SK-N-SH (cell line): ENCODE data around the gene ZDHHC8. TPM values are rescaled to one million over a fixed set of nuclear protein-coding genes. Genes with fewer than 3 reads are reported as not detected.

Source experiments
- CTCF ChIA-PET: fragments of 300-600, 350-600 bp; formaldehyde crosslinking; extraction: SDS; loops from one replicate; lab custom pipeline; 2021; lab: Yijun Ruan, JAX
- POLR2A ChIA-PET: fragments of 350-600 bp; sonication (Branson Sonifier 250); formaldehyde crosslinking; extraction: SDS; loops from one replicate; lab custom pipeline; 2020; ENCODE audit warnings: antibody characterized with exemption, inconsistent platforms; lab: Yijun Ruan, JAX
- DNase-seq: peaks from one replicate; pipeline ENCODE4 v3.0.0; 2012
- H2AFZ ChIP-seq: fragments of 200-600 bp; sonication (generic); 2 replicates; pipeline ENCODE4 v1.8.1; 2016; ENCODE audit warnings: antibody characterized with exemption, mild to moderate bottlenecking, low read depth
- H3F3A ChIP-seq: fragments of 200-600 bp; sonication (generic); replicated peaks from 2 replicates; pipeline ENCODE3; 2016; ENCODE audit warnings: antibody characterized with exemption, mild to moderate bottlenecking; ENCODE audit not compliant: insufficient read depth
- H3K27ac ChIP-seq, 2 experiments: fragments of 200-500 bp in 1 of 2; fragments of 200-600 bp in 1 of 2; sonication (Bioruptor generic) in 1 of 2; sonication (generic), shearing (Covaris generic) in 1 of 2; 2 replicates each; pipeline versions ENCODE4 v1.5.1 to v1.6.1; 2014 to 2016; ENCODE audit warnings: low read depth in 2 of 2, inconsistent platforms in 1 of 2, low read length in 1 of 2, mild to moderate bottlenecking in 1 of 2, mixed read lengths in 1 of 2
- H3K27me3 ChIP-seq: fragments of 200-600 bp; sonication (generic), shearing (Covaris generic); 2 replicates; pipeline ENCODE4 v1.6.1; 2016; ENCODE audit warnings: mixed run types; ENCODE audit not compliant: insufficient read depth
- H3K36me3 ChIP-seq, 2 experiments: fragments of 200-500 bp in 1 of 2; fragments of 200-600 bp in 1 of 2; sonication (Bioruptor generic) in 1 of 2; sonication (generic) in 1 of 2; replicated peaks in 1 of 2; 2 replicates each; pipeline versions ENCODE3 to v1.5.1; 2014 to 2016; ENCODE audit warnings: low read length in 1 of 2, mild to moderate bottlenecking in 1 of 2; ENCODE audit not compliant: insufficient read depth in 2 of 2, control insufficient read depth in 1 of 2
- H3K4me1 ChIP-seq, 2 experiments: fragments of 200-500 bp in 1 of 2; fragments of 200-600 bp in 1 of 2; sonication (Bioruptor generic) in 1 of 2; sonication (generic), shearing (Covaris generic) in 1 of 2; 2 replicates each; pipeline versions ENCODE4 v1.5.1 to v1.6.1; 2014 to 2016; ENCODE audit warnings: low read depth in 1 of 2, low read length in 1 of 2, mixed run types in 1 of 2; ENCODE audit not compliant: insufficient read depth in 2 of 2, control insufficient read depth in 1 of 2
- H3K4me2 ChIP-seq: fragments of 200-600 bp; sonication (generic), shearing (Covaris generic); 2 replicates; pipeline ENCODE4 v1.6.1; 2017; ENCODE audit warnings: mixed run types
- H3K4me3 ChIP-seq, 2 experiments: fragments of 200-500 bp in 1 of 2; fragments of 200-600 bp in 1 of 2; sonication (Bioruptor generic) in 1 of 2; sonication (generic), shearing (Covaris generic) in 1 of 2; 2 replicates each; pipeline versions ENCODE4 v1.5.1 to v1.8.1; 2014 to 2016; ENCODE audit warnings: low read depth in 2 of 2, inconsistent platforms in 1 of 2, low read length in 1 of 2, mild to moderate bottlenecking in 1 of 2, mixed read lengths in 1 of 2, moderate library complexity in 1 of 2
- H3K79me2 ChIP-seq: fragments of 200-600 bp; sonication (generic); 2 replicates; pipeline ENCODE4 v1.8.1; 2017; ENCODE audit warnings: mild to moderate bottlenecking; ENCODE audit not compliant: insufficient read depth
- H3K9ac ChIP-seq: fragments of 200-600 bp; sonication (generic); 2 replicates; pipeline ENCODE4 v1.6.1; 2017; ENCODE audit warnings: mixed run types
- H3K9me2 ChIP-seq: fragments of 200-600 bp; sonication (generic); 2 replicates; pipeline ENCODE4 v1.6.1; 2017; ENCODE audit warnings: mixed run types
- H3K9me3 ChIP-seq: fragments of 200-600 bp; sonication (generic); 2 replicates; pipeline ENCODE4 v1.6.1; 2017; ENCODE audit warnings: mixed run types, mild to moderate bottlenecking, moderate library complexity
- H4K20me1 ChIP-seq: fragments of 200-600 bp; sonication (generic); 2 replicates; pipeline ENCODE4 v1.6.1; 2017; ENCODE audit warnings: mild to moderate bottlenecking, mixed run types; ENCODE audit not compliant: insufficient read depth
- CHD2 ChIP-seq: fragments of 150-350 bp; IDR thresholded peaks from 2 replicates; pipeline ENCODE4 v1.6.1; 2018; ENCODE audit warnings: low read length; ENCODE audit not compliant: partially characterized antibody
- ELF1 ChIP-seq: IDR thresholded peaks from 2 replicates; pipeline ENCODE4 v1.4.0; 2012
- EP300 ChIP-seq, 2 experiments: IDR thresholded peaks; 2 replicates each; pipeline versions ENCODE4 v1.4.0 to v1.6.1; 2012; ENCODE audit warnings: borderline replicate concordance in 1 of 2, low read depth in 1 of 2, low read length in 1 of 2
- EZH2phosphoT487 ChIP-seq: fragments of 200-600 bp; sonication (generic); IDR thresholded peaks from 2 replicates; pipeline ENCODE4 v1.6.1; 2017; ENCODE audit warnings: low read depth, mixed run types, mild to moderate bottlenecking, antibody characterized with exemption, moderate library complexity, borderline replicate concordance
- FOXJ3 ChIP-seq: sonication (generic); formaldehyde crosslinking; IDR thresholded peaks from 2 replicates; pipeline ENCODE4 v1.5.1; 2020; ENCODE audit warnings: mild to moderate bottlenecking, missing genetic modification reagents
- GATA2 ChIP-seq: sonication (generic); formaldehyde crosslinking; IDR thresholded peaks from 2 replicates; pipeline ENCODE4 v1.5.0; 2020; ENCODE audit warnings: mild to moderate bottlenecking, missing genetic modification reagents
- JUND ChIP-seq: IDR thresholded peaks from 2 replicates; pipeline ENCODE4 v1.4.0; 2012
- MAX ChIP-seq: IDR thresholded peaks from 2 replicates; pipeline ENCODE4 v1.4.0; 2012; ENCODE audit warnings: low read depth
- NFIC ChIP-seq: IDR thresholded peaks from 2 replicates; pipeline ENCODE4 v1.4.0; 2012; ENCODE audit warnings: borderline replicate concordance
- NRF1 ChIP-seq: IDR thresholded peaks from 2 replicates; pipeline ENCODE4 v1.6.1; 2012; ENCODE audit warnings: low read depth, mild to moderate bottlenecking, low read length
- PBX3 ChIP-seq: IDR thresholded peaks from 2 replicates; pipeline ENCODE4; 2012
- RAD21 ChIP-seq: IDR thresholded peaks from 2 replicates; pipeline ENCODE4 v1.6.1; 2012; ENCODE audit warnings: mild to moderate bottlenecking, low read length
- RCOR1 ChIP-seq: fragments of 150-350 bp; IDR thresholded peaks from 2 replicates; pipeline ENCODE4 v1.6.1; 2017; ENCODE audit warnings: antibody characterized with exemption, low read length
- REST ChIP-seq: IDR thresholded peaks from 2 replicates; pipeline ENCODE4 v1.6.1; 2012; ENCODE audit warnings: mild to moderate bottlenecking, low read depth, low read length, moderate library complexity
- SMC3 ChIP-seq: IDR thresholded peaks from 2 replicates; pipeline ENCODE4 v1.6.1; 2012; ENCODE audit warnings: low read depth, low read length, improper control_type of control experiment
- YY1 ChIP-seq: IDR thresholded peaks from 2 replicates; pipeline ENCODE4 v1.4.0; 2012; ENCODE audit warnings: low read depth, mild to moderate bottlenecking
- WGBS: methylation state at CpG from one replicate; pipeline ENCODE4 v1.1.6; 2017; ENCODE audit warnings: low lambda C conversion rate; 5-methylcytosine and 5-hydroxymethylcytosine counted together
- polyA plus RNA-seq, 3 experiments: library from polyadenylated mRNA; depleted of rRNA; stranded (reverse); fragments of >200 nt; gene quantifications; 2 replicates each; pipeline ENCODE4 v1.2.3, GENCODE V29; 2012

ZDHHC8 gene
- polyA plus RNA-seq, 1 of the 3 experiments (the other 2 are of a cell fraction), result 65.3 TPM

GRCh38 chr22:20143883-20144665 lies 12.5 kb downstream of the ZDHHC8 start:
- CTCF ChIA-PET, result interaction anchor here (1.1 kb wide), 1 partner anchor 10 kb away, joined by 7 read pairs; no protein-coding TSS in a partner anchor
- Histone ChIP-seq H4K20me1 (peaks cover 11% of the 10 kb centered on the region), H3K27ac (no peak overlapping the region), H3K9me3 (no peaks in the 10 kb centered on the region), H2AFZ (no peak overlapping the region), H3K4me1 (peaks cover 0 to 19% of the 10 kb centered on the region in 2 experiments; a peak in 1 of 4 replicates), H3K4me2 (no peak overlapping the region), H3K9me2 (no peaks in the 10 kb centered on the region), H3K9ac (no peak overlapping the region), H3K4me3 (no peak overlapping the region), H3K36me3 (peaks cover 0 to 15% of the 10 kb centered on the region in 2 experiments), H3K79me2 (peaks cover 9% of the 10 kb centered on the region; the same call in 1 of the 2 replicates), H3K27me3 (no peaks in the 10 kb centered on the region), H3F3A (no peaks in the 10 kb centered on the region)
- TF ChIP-seq NRF1 (no peak), PBX3 (no peak), RAD21 (no peak), SMC3 (no peak), FOXJ3 (CRISPR knock-in tag) (no peak), JUND (no peak)
- DNase-seq, result no peak
- POLR2A ChIA-PET, result no interaction called here
- 100% methylated on average over 6 of the region's 19 CpGs for WGBS

GRCh38 chr22:20145206-20145831 lies 13.7 kb downstream of the ZDHHC8 start:
- Histone ChIP-seq H3K4me3 (no peak overlapping the region), H3K4me1 (peaks cover 0 to 19% of the 10 kb centered on the region in 2 experiments; a peak in 1 of 4 replicates), H3K27me3 (no peaks in the 10 kb centered on the region), H2AFZ (no peak overlapping the region), H4K20me1 (0 out of 2 replicates have a peak, but pooled peaks cover 3% of the 10 kb centered on the region), H3K9ac (no peak overlapping the region), H3K4me2 (no peak overlapping the region), H3K36me3 (peaks cover 0 to 12% of the 10 kb centered on the region in 2 experiments), H3K9me2 (no peaks in the 10 kb centered on the region), H3K79me2 (peaks cover 5% of the 10 kb centered on the region; the same call in 1 of the 2 replicates), H3K27ac (peak overlapping the region in 1 of 2 experiments; percentile 12; a peak in 1 of 4 replicates), H3K9me3 (no peaks in the 10 kb centered on the region), H3F3A (no peaks in the 10 kb centered on the region)
- 87% methylated on average over 3 of the region's 22 CpGs for WGBS
- POLR2A ChIA-PET, result no interaction called here
- DNase-seq, result no peak
- CTCF ChIA-PET, result interaction anchor here (1.0 to 1.1 kb wide), 2 partner anchors 9 to 10 kb away, joined by 3 to 7 read pairs; no protein-coding TSS in a partner anchor
- TF ChIP-seq NRF1 (no peak), MAX (no peak), YY1 (no peak), NFIC (no peak), REST (no peak), EZH2phosphoT487 (no peak), FOXJ3 (CRISPR knock-in tag) (no peak), EP300 (IDR thresholded peaks at IDR 0.05; ENCODE audit: borderline replicate concordance in 1 of 2, low read depth in 1 of 2, low read length in 1 of 2) (no peak), ELF1 (no peak), CHD2 (no peak), RCOR1 (no peak), JUND (no peak), GATA2 (no peak)
